K562 (cell line): Measurements from ENCODE around the gene RALY. TPM values are rescaled to one million over a fixed set of nuclear protein-coding genes. Genes with fewer than 3 reads are reported as not detected.

Experiments used
- ATAC-seq: fragments of 200-7000 bp; cut with Tn5 transposase; 3 replicates; pipeline ENCODE4 v1.9.1; 2020; ENCODE audit warnings: moderate library complexity
- BruUV-seq: library from RNA; stranded (reverse); fragments of 400-500 nt; replicated peaks from 2 replicates; lab custom pipeline; 2021; lab: Mats Ljungman, UMichigan
- CTCF ChIA-PET: fragments of 300-600 bp; formaldehyde crosslinking; extraction: SDS; loops from one replicate; lab custom pipeline; 2021; ENCODE audit warnings: low intra/inter-chr PET ratio; lab: Yijun Ruan, JAX
- POLR2A ChIA-PET: fragments of 300-600, 350-650 bp; sonication (Branson Sonifier 250); formaldehyde crosslinking; extraction: SDS; loops from one replicate; lab custom pipeline; 2021; ENCODE audit warnings: antibody characterized with exemption, inconsistent platforms; lab: Yijun Ruan, JAX
- DNase-seq, 4 experiments: peaks; one replicate each; pipeline versions ENCODE4 v3.0.0 to v3.0.0-alpha.2; 2011 to 2018; ENCODE audit warnings: low spot score in 3 of 4, mixed read lengths in 3 of 4; ENCODE audit errors: extremely low read depth in 1 of 4
- FAIRE-seq: peaks from 2 replicates; lab custom pipeline; 2011; peaks lifted over from hg19 to GRCh38; lab: Jason Lieb, UNC
- H2AFZ ChIP-seq: 2 replicates; pipeline ENCODE4 v1.6.0; 2011; ENCODE audit warnings: low read depth, low read length, control low read depth, inconsistent platforms
- H3K27ac ChIP-seq: fragments of 200-600 bp; 3 replicates; pipeline ENCODE4 v1.8.0; 2011; ENCODE audit warnings: low read depth, mild to moderate bottlenecking, control low read depth, inconsistent platforms, low read length, moderate library complexity, mixed read lengths; ENCODE audit errors: extremely low read depth
- H3K27me3 ChIP-seq, 2 experiments: fragments of 300-600 bp in 1 of 2; 2 replicates in 1 of 2; 3 replicates in 1 of 2; pipeline versions ENCODE4 v1.6.0 to v1.8.0; 2011; ENCODE audit warnings: inconsistent platforms in 2 of 2, low read length in 2 of 2, mild to moderate bottlenecking in 1 of 2, mixed read lengths in 1 of 2, moderate library complexity in 1 of 2; ENCODE audit not compliant: control insufficient read depth in 2 of 2, insufficient read depth in 2 of 2
- H3K36me3 ChIP-seq: fragments of 300-600 bp; 3 replicates; pipeline ENCODE4 v1.8.0; 2011; ENCODE audit warnings: mild to moderate bottlenecking, low read length, inconsistent platforms; ENCODE audit not compliant: control insufficient read depth, insufficient read depth
- H3K4me1 ChIP-seq, 2 experiments: fragments of 200-600 bp in 1 of 2; replicated peaks in 1 of 2; 2 replicates in 1 of 2; 3 replicates in 1 of 2; pipeline versions ENCODE4 v1.5.1 to v1.8.0; 2011; ENCODE audit warnings: inconsistent platforms in 2 of 2, low read length in 2 of 2, mild to moderate bottlenecking in 1 of 2, mixed read lengths in 1 of 2, moderate library complexity in 1 of 2; ENCODE audit not compliant: control insufficient read depth in 2 of 2, insufficient read depth in 2 of 2
- H3K4me2 ChIP-seq: 2 replicates; pipeline ENCODE4 v1.6.1; 2011; ENCODE audit warnings: low read length, control low read depth, inconsistent platforms, mixed read lengths; ENCODE audit not compliant: insufficient read depth
- H3K4me3 ChIP-seq: fragments of 200-600 bp; sonication (generic), shearing (Covaris generic); 2 replicates; pipeline ENCODE4 v1.5.1; 2016; ENCODE audit warnings: control low read depth, inconsistent platforms
- H3K79me2 ChIP-seq: fragments of 200-600 bp; 3 replicates; pipeline ENCODE4 v1.8.0; 2011; ENCODE audit warnings: low read length, inconsistent platforms; ENCODE audit not compliant: control insufficient read depth, insufficient read depth
- H3K9ac ChIP-seq, 2 experiments: 2 replicates each; pipeline versions ENCODE4 v1.6.0 to v1.6.1; 2011; ENCODE audit warnings: low read depth in 2 of 2, low read length in 2 of 2, control low read depth in 1 of 2, inconsistent platforms in 1 of 2, mild to moderate bottlenecking in 1 of 2, mixed read lengths in 1 of 2; ENCODE audit not compliant: insufficient read depth in 1 of 2
- H3K9me1 ChIP-seq: one replicate; pipeline ENCODE4 v1.6.0; 2011; ENCODE audit warnings: inconsistent platforms, mild to moderate bottlenecking, low read length, moderate library complexity; ENCODE audit not compliant: control insufficient read depth, insufficient read depth
- H3K9me3 ChIP-seq: replicated peaks from 2 replicates; pipeline ENCODE4 v1.5.1; 2011; ENCODE audit warnings: low read depth, low read length, inconsistent platforms; ENCODE audit not compliant: control insufficient read depth, insufficient read depth
- H4K20me1 ChIP-seq: replicated peaks from 2 replicates; pipeline ENCODE4 v1.6.1; 2011; ENCODE audit warnings: low read length, inconsistent platforms, mixed read lengths; ENCODE audit not compliant: control insufficient read depth, insufficient read depth
- BRD9 ChIP-seq: fragments of 450-650 bp; IDR thresholded peaks from 2 replicates; pipeline ENCODE4 v1.6.1; 2018; ENCODE audit warnings: low read depth; ENCODE audit not compliant: partially characterized antibody
- CSDE1 ChIP-seq, 2 experiments: fragments of 450-650 bp; IDR thresholded peaks; 2 replicates each; pipeline ENCODE4 v1.6.1; 2016; ENCODE audit warnings: mild to moderate bottlenecking in 1 of 2
- CTCFL ChIP-seq: IDR thresholded peaks from 2 replicates; pipeline ENCODE4 v1.6.1; 2011; ENCODE audit warnings: borderline replicate concordance, low read depth, mild to moderate bottlenecking, moderate library complexity, low read length; ENCODE audit not compliant: insufficient read depth, poor library complexity, severe bottlenecking
- DLX4 ChIP-seq: fragments of 250-450 bp; sonication (Bioruptor Pico); IDR thresholded peaks from 2 replicates; pipeline ENCODE4 v1.6.1; 2021; ENCODE audit warnings: mild to moderate bottlenecking
- GABPB2 ChIP-seq: fragments of 250-450 bp; sonication (Bioruptor Pico); conservative IDR thresholded peaks from 2 replicates; pipeline ENCODE4 v1.5.1; 2021; ENCODE audit warnings: mild to moderate bottlenecking
- HMG20B ChIP-seq: fragments of 250-450 bp; sonication (Bioruptor Pico); IDR thresholded peaks from 2 replicates; pipeline ENCODE4 v1.5.0; 2021; ENCODE audit warnings: mild to moderate bottlenecking
- HOMEZ ChIP-seq: fragments of 250-450 bp; sonication (Bioruptor Pico); IDR thresholded peaks from 2 replicates; pipeline ENCODE4 v1.4.0; 2020; ENCODE audit warnings: mild to moderate bottlenecking, moderate library complexity
- IFI16 ChIP-seq: fragments of 250-450 bp; sonication (Bioruptor Pico); IDR thresholded peaks from 2 replicates; pipeline ENCODE4 v2.1.2; 2022; ENCODE audit warnings: mild to moderate bottlenecking, inconsistent platforms
- KLF10 ChIP-seq: fragments of 250-450 bp; sonication (Bioruptor Pico); IDR thresholded peaks from 2 replicates; pipeline ENCODE4 v1.6.1; 2021; ENCODE audit warnings: matching md5 sums
- MEF2D ChIP-seq: conservative IDR thresholded peaks from 2 replicates; pipeline ENCODE4 v1.6.1; 2016; ENCODE audit warnings: low read depth, missing genetic modification characterization, missing compliant biosample characterization
- MTA2 ChIP-seq: fragments of 450-650 bp; IDR thresholded peaks from 2 replicates; pipeline ENCODE4 v1.6.1; 2016; ENCODE audit warnings: low read depth
- NFE2 ChIP-seq: IDR thresholded peaks from 2 replicates; pipeline ENCODE4 v1.6.1; 2014; ENCODE audit warnings: antibody characterized with exemption, low read depth
- RBM17 ChIP-seq: fragments of 200-400 bp; formaldehyde crosslinking; IDR thresholded peaks from 2 replicates; pipeline ENCODE4 v1.6.1; 2017; ENCODE audit warnings: low read depth, mild to moderate bottlenecking, low read length, borderline replicate concordance
- RBM22 ChIP-seq: fragments of 200-400 bp; formaldehyde crosslinking; IDR thresholded peaks from 2 replicates; pipeline ENCODE4 v1.6.1; 2018; ENCODE audit warnings: low read length, low read depth; ENCODE audit not compliant: poor library complexity, severe bottlenecking
- RBM25 ChIP-seq: fragments of 200-400 bp; formaldehyde crosslinking; IDR thresholded peaks from 2 replicates; pipeline ENCODE4 v1.6.1; 2018; ENCODE audit warnings: low read length, low read depth, moderate library complexity; ENCODE audit not compliant: severe bottlenecking
- ZBTB1 ChIP-seq: sonication (generic); formaldehyde crosslinking; IDR thresholded peaks from 2 replicates; pipeline ENCODE4 v1.8.1; 2023; ENCODE audit warnings: missing genetic modification reagents, low read depth, mild to moderate bottlenecking, borderline replicate concordance
- ZFP36 ChIP-seq: fragments of 150-350 bp; IDR thresholded peaks from 2 replicates; pipeline ENCODE4 v1.6.1; 2018; ENCODE audit warnings: low read length, low read depth; ENCODE audit not compliant: partially characterized antibody
- ZNF830 ChIP-seq: fragments of 250-450 bp; sonication (Bioruptor Pico); IDR thresholded peaks from 2 replicates; pipeline ENCODE4 v1.5.0; 2021; ENCODE audit warnings: mild to moderate bottlenecking
- WGBS: fragments of 100-300 bp; shearing (Covaris generic); methylation state at CpG from one replicate; pipeline ENCODE4 v1.1.6; 2016; ENCODE audit warnings: low coverage, mixed read lengths; ENCODE audit not compliant: insufficient coverage; ENCODE audit errors: missing lambda C conversion rate; 5-methylcytosine and 5-hydroxymethylcytosine counted together
- in situ Hi-C: fragments of 300-500 bp; cut with MboI; formaldehyde crosslinking; loops from 4 replicates; pipeline ENCODE4 v1.15.0; 2018; ENCODE audit warnings: inconsistent platforms, mixed read lengths
- intact Hi-C: fragments of 100-400 bp; cut with micrococcal nuclease; formaldehyde crosslinking; loops from 2 replicates; pipeline ENCODE4 v1.14.2; 2022
- polyA plus RNA-seq, 8 experiments: library from polyadenylated mRNA; depleted of rRNA in 4 of 8; stranded (reverse) in 5 of 8; unstranded in 3 of 8; fragments of >200 nt; fragmentation: Nextera tagmentation in 2 of 8; fragmentation: Illumina TruSeq in 1 of 8; extraction: Ambion mirVana in 2 of 8; extraction: Trizol in 1 of 8; gene quantifications; 2 replicates each; pipeline versions ENCODE4 v1.2.1 to v1.2.3, GENCODE V29; 2011 to 2014; ENCODE audit warnings: inconsistent platforms in 1 of 8, missing spikeins in 1 of 8
- total RNA-seq, 7 experiments: library from RNA; depleted of rRNA in 6 of 7; stranded (reverse); fragments of >200 nt in 6 of 7; fragmentation: Illumina TruSeq in 2 of 7; extraction: Trizol in 2 of 7; gene quantifications; 2 replicates each; pipeline versions ENCODE4 v1.2.1 to v1.2.3, GENCODE V29; 2011 to 2021; ENCODE audit warnings: low replicate concordance in 1 of 7

Gene RALY
- total and polyA plus RNA-seq, 9 of the 15 experiments (the other 6 are each of a cell fraction or from before 2014, with no cell fraction given) = 0.80 to 207 (median 128) TPM

- FAIRE-seq (no peak), DNase-seq (no peak), ATAC-seq (no peak)
- in situ Hi-C loops (no loop called here), intact Hi-C loops (no loop called here)
- H3K4me2 ChIP-seq = no peak overlapping the region
- WGBS = 83% methylated on average over 4 of the region's 5 CpGs
- BruUV-seq = no TSS peak
- peaks cover 4% of the 10 kb centered on the region; the same call in 2 of the 3 replicates for H3K36me3 ChIP-seq
- CTCF ChIA-PET = no interaction called here
- no peaks in the 10 kb centered on the region for H3K9me3 ChIP-seq
- H3K27me3 ChIP-seq = no peaks in the 10 kb centered on the region
- peaks cover 9% of the 10 kb centered on the region for H3K9me1 ChIP-seq
- peaks cover 96% of the 10 kb centered on the region for H3K79me2 ChIP-seq
- TF ChIP-seq NFE2 (no peak), ZFP36 (no peak), MEF2D (tag) (no peak), RBM22 (no peak), BRD9 (no peak), DLX4 (no peak), HMG20B (CRISPR knock-in tag) (no peak), KLF10 (CRISPR knock-in tag) (no peak), ZNF830 (CRISPR knock-in tag) (no peak), CSDE1 (IDR thresholded peaks at IDR 0.05) (no peak), RBM17 (no peak), GABPB2 (CRISPR knock-in tag) (no peak), HOMEZ (no peak), IFI16 (CRISPR knock-in tag) (no peak), CTCFL (no peak), MTA2 (no peak), RBM25 (no peak), ZBTB1 (CRISPR knock-in tag) (no peak)
- TF ChIP-seq, all 486 proteins: peak for 0
- H3K27ac ChIP-seq = no peak overlapping the region
- no peak overlapping the region for H3K4me3 ChIP-seq
- POLR2A ChIA-PET = interaction anchor here (1.2 kb wide), 1 partner anchor 100 kb away, joined by 3 read pairs; no protein-coding TSS in a partner anchor
- H4K20me1 ChIP-seq = peaks cover 56% of the 10 kb centered on the region
- peaks cover 18 to 41% of the 10 kb centered on the region in 2 experiments; a peak in 4 of 5 replicates for H3K4me1 ChIP-seq
- H3K9ac ChIP-seq = no peak overlapping the region
- H2AFZ ChIP-seq = no peak overlapping the region
These were observed 18.6 kb downstream of the RALY start for GRCh38 chr20:34012330-34012729.
